Activated T-helper 17 cell treated with anti-CD3 and anti-CD28 coated beads, Interleukin-2, amount 50 U/mL, for 72 hours (primary cell): ENCODE measurements around the gene ITGB4. TPM values are rescaled to one million over a fixed set of nuclear protein-coding genes. Genes with fewer than 3 reads are reported as not detected.
"Not testable (repeated sequence)": the region's sequence is repeated elsewhere in the genome, so short reads cannot be mapped to it uniquely, and the experiment has no call there.

ENCODE experiments used
- ATAC-seq: fragments of 150-1000 bp; cut with Tn5 transposase; replicated peaks from 2 replicates; pipeline ENCODE4 v1.10.0; 2021; ENCODE audit warnings: mild to moderate bottlenecking, moderate library complexity
- H3K27ac Mint-ChIP-seq: one replicate; pipeline ENCODE4 v1.8.0; 2022; ENCODE audit warnings: mixed read lengths
- H3K27me3 Mint-ChIP-seq: one replicate; pipeline ENCODE4 v1.8.0; 2022; ENCODE audit warnings: mixed read lengths
- H3K36me3 Mint-ChIP-seq: one replicate; pipeline ENCODE4 v1.8.0; 2022; ENCODE audit warnings: low read depth, mild to moderate bottlenecking, mixed read lengths
- H3K4me1 Mint-ChIP-seq: one replicate; pipeline ENCODE4 v1.8.0; 2022; ENCODE audit warnings: mixed read lengths
- H3K4me3 Mint-ChIP-seq: one replicate; pipeline ENCODE4 v1.8.0; 2022; ENCODE audit warnings: mild to moderate bottlenecking, mixed read lengths
- H3K9me3 Mint-ChIP-seq: one replicate; pipeline ENCODE4 v1.8.0; 2022; ENCODE audit warnings: mixed read lengths
- total RNA-seq, 2 donors: library from RNA; stranded (reverse); gene quantifications; one replicate each; pipeline ENCODE4 v1.2.3, GENCODE V29; 2022

The ITGB4 gene
- total RNA-seq, 2 donors from 2014 or later, result 0.54 to 1.2 TPM

DNA sequence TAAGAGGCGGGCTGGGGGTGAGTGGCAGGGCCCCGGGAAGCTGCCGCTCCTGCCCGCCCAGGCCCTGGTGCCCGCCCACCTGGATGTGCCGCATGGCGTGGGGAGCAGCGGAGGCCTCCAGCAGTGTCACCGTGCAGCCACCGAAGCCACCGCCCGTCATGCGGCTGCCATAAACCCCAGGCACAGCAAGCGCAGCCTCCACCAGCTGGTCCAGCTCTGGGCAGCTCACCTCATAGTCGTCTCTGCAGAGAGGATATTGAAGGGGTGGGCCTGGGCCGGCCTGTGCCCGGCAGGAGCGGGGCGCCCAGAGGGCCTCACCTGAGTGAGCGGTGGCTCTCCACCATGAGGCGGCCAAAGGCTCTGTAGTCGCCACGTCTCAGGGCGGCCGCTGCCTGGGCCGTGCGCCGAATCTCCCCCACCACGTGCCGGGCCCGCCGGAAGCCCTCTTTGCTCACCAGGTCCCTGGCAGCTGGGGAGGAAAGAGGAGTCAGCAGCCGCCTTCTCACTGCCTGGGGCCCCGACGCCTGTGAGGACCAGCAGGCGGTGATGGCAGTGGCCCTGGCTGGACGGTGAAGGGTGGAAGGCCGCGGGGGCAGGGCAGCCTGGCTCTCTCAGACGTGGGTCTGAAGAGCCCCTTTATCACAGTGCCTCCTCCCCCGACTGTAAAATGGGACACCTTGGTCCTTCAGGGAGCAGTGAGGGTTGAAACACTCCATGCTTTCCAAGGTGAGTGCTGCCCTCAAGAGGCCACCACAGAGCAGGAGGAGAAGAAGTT is 37.1 kb downstream of the ITGB4 start:
- Mint-ChIP-seq H3K4me3 (no peak overlapping the region), H3K4me1 (peaks cover 5% of the 10 kb centered on the region), H3K9me3 (no peaks in the 10 kb centered on the region), H3K36me3 (peaks cover 8% of the 10 kb centered on the region), H3K27me3 (no peaks in the 10 kb centered on the region), H3K27ac (no peak overlapping the region)
- no peak for ATAC-seq

DNA sequence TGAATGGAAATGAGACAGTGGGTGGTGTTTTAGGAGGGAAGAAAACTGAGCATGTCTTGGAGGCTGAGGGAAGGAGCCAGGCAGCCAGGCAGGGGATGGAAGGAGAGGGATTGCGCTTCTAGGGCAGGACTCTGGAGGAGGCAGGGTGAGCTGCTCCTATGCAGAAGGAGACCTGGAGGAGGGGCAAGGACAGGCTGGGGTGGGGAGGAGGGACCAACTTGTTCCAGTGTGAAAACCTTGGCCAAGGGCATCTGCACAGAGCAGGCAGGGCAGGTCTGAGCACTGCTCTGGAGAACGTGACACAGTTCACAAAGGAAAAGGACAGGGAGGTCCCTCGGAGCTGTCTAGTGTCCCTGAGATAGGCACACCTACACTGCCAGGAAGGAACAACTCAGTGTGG is 38.2 kb downstream of the ITGB4 start:
- no peaks in the 10 kb centered on the region for H3K9me3 Mint-ChIP-seq

DNA sequence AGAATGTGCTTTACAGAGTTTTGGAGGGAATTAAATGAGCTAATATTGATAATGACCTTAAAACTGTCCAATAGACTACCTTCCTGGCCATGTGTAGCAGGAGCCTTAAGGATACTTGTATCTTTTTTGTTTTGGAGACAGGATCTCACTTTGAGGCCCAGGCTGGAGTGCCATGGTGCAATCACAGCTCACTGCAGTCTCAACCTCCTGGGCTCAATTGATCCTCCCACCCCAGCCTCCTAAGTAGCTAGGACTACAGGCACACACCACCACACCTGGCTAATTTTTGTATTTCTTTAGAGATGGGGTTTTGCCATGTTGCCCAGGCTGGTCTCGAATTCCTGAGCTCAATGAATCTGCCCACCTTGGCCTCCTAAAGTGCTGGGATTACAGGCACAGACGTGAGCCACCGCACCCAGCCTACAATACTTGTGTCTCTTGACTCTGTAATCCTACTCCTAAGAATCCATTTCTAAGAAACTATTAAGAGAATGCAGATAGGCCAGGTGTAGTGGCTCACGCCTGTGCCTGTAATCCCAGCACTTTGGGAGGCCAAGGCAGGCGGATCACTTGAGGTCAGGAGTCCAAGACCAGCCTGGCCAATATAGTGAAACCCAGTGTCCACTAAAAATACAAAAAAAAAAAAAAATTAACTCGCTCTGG is 38.9 kb downstream of the ITGB4 start:
- H3K9me3 Mint-ChIP-seq, H3K4me1 Mint-ChIP-seq, H3K27ac Mint-ChIP-seq, ATAC-seq, H3K27me3 Mint-ChIP-seq, H3K4me3 Mint-ChIP-seq, H3K36me3 Mint-ChIP-seq: not testable (repeated sequence)

More for the DNA sequence above, 38.2 kb downstream of the ITGB4 start:
- Mint-ChIP-seq H3K36me3 (peaks cover 8% of the 10 kb centered on the region), H3K4me1 (peaks cover 5% of the 10 kb centered on the region), H3K27me3 (no peaks in the 10 kb centered on the region), H3K27ac (no peak overlapping the region), H3K4me3 (no peak overlapping the region)
- no peak for ATAC-seq

DNA sequence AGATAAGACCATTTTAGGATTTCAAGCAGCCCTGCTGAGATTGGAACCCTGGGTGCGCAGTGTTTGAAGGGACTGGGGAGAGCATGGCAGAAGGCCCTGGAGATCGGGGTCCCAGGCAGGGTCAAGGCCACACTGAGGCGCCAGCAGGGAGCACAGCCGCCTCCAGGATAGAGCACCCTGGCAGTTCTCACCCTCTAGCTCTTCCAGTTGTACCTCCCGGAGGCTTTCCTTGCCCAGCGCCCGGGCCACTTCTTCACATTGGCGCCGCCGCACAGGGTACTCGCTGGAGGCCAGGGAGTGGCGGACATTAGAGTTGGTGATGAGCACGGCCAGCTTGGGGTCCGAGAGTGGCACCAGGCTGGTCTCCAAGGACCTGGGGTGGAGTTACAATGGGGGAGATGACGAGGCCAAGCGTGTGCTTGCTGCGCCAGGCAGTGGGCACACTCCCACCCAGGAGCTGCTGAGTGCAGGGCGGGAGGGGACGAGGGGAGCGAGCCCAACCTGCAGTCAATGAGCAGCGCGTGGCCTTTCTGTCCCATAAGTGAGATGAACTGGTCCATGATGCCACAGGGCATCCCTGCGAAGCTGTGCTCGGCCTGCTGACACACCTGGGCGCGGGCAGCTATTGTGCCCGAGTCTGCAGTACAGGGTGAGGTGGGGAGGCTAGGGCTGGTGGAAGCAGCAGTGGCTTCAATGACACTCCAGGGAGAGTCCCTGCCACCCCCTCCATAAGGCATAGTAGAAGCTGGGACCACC is 41.4 kb downstream of the ITGB4 start:
- Mint-ChIP-seq H3K9me3 (no peaks in the 10 kb centered on the region), H3K36me3 (peaks cover 8% of the 10 kb centered on the region), H3K27ac (peak overlapping the region; percentile 54), H3K27me3 (no peaks in the 10 kb centered on the region), H3K4me3 (peak overlapping the region; percentile 80), H3K4me1 (no peaks in the 10 kb centered on the region)
- ATAC-seq, result no peak

DNA sequence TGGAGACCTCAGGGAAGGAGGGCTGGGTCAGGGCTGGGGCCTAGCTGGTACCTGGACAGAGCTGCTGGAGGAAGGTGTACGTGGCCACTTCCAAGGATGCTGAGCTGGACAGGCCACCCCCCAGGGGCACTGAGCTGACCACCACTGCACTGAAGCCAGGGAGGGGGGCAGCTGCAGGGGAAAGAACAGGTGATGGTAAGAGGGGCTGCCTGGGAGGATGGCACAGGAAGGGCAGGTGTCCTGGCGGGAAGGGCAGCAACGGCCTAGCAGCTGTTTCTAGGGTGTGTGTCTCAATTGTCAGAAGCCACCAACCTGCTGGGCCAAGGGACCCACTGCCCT is 42.0 kb downstream of the ITGB4 start:
- Mint-ChIP-seq H3K4me1 (no peaks in the 10 kb centered on the region), H3K27me3 (no peaks in the 10 kb centered on the region), H3K9me3 (no peaks in the 10 kb centered on the region), H3K36me3 (peaks cover 8% of the 10 kb centered on the region), H3K27ac (peak overlapping the region; percentile 54), H3K4me3 (peak overlapping the region; percentile 80)
- ATAC-seq, result no peak

DNA sequence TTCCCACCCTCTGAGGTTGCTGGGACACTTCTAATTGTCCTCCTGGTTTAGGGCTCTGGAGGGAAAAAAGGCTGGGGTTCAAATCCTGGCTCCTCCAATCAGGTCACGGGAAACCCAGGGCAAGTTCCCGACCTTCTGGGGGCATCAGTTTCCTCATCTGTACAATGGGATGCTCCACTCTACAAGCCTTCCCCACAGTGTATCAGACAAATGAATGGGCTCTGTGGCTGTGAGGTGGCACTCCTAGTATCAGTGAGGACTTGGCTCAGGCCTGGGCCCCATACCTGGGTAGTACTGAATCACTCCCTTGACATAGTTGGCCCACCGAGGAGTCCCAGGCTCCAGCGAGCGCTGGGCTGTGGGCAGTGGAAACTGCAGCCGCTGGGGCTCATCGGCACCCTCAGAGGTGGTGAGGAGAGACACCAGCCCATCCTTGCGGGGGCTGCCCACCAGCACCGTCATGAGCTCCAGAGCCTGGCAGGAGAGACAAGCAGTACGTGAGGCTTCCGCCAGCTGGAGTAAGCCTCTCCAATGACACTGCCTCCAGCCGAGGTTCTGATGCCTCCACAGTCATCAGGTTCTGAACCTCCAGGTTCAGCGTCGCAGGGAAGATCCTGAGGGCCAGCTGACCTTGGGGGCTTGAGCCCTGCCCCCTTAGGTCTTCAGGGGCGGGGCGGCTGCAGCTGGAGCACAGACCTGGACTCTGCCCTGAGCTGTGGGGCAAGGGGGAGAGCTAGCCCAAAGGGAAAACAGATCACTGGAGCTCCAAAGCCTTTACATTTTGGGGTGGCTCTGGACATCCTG is 42.6 kb downstream of the ITGB4 start:
- no peak for ATAC-seq
- Mint-ChIP-seq H3K27me3 (no peaks in the 10 kb centered on the region), H3K36me3 (peaks cover 8% of the 10 kb centered on the region), H3K4me1 (no peaks in the 10 kb centered on the region), H3K9me3 (no peaks in the 10 kb centered on the region), H3K4me3 (peak overlapping the region; percentile 80), H3K27ac (peak overlapping the region; percentile 76)

DNA sequence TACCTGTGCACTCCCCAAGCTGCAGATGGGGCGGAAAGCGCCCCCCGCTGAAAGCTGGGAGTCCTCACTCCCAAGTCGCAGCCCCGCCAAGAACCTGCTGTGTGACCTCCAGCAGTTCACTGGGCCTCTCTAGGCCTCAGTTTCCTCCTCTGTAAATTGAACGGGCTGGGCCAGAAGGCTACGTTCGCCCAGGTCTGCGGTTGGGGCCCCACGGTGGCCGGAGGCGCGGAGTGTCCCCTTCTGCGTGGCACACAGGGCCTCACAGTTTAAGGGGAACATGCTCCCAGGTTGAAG is 43.1 kb downstream of the ITGB4 start:
- H3K4me1 Mint-ChIP-seq, result no peaks in the 10 kb centered on the region
- H3K9me3 Mint-ChIP-seq, result no peaks in the 10 kb centered on the region
- H3K4me3 Mint-ChIP-seq, result peak overlapping the region; percentile 80
- peaks cover 8% of the 10 kb centered on the region for H3K36me3 Mint-ChIP-seq
- ATAC-seq, result no peak
- no peaks in the 10 kb centered on the region for H3K27me3 Mint-ChIP-seq
- peak overlapping the region; percentile 76 for H3K27ac Mint-ChIP-seq

DNA sequence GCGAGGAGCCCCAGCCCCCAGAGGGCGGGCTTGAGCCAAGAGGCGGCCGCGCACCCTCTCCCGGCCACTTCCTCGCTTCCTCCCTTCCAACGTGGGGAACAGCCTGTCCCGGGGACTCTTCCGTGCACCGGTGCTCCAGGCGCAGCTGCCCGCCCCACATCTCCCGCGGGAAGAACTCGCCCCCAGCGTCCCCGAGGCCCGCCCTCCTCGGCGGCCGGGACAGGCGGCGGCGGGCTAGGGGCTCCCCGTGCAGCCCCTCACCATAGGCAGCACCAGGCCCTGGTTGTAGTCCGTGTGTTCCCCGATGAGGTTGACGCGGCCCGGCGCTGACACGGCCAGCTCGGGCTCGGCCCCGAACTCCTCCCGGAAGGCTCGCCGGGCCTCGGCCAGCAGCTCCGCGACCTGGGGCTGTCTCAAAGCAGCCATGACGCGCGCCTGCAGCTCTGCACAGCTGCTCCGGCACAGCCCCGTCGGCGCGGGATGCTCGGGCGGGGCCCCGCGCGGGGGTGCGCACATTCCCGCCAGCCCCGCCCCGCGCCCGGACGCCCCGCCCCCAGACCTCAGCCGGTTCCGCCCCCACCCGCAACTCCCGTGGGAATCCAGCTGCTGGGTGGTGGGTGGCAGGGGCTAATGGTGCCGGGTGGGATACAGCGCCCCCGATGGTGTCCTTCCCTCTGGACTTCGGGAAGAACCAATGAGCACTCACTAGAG is 43.6 kb downstream of the ITGB4 start, which contains the start of gene GALK1:
Gene GALK1, minus strand, starts transcription at position 482 of the 711 bp plus-strand sequence. Its CDS starts 56 bp downstream, at position 426.
- H3K27ac Mint-ChIP-seq, result peak within 1 kb of the TSS; percentile 76
- ATAC-seq, result peak; percentile 96
- no peaks in the 10 kb centered on the region for H3K27me3 Mint-ChIP-seq
- H3K36me3 Mint-ChIP-seq, result peaks cover 8% of the 10 kb centered on the region
- H3K9me3 Mint-ChIP-seq, result no peaks in the 10 kb centered on the region
- no peaks in the 10 kb centered on the region for H3K4me1 Mint-ChIP-seq
- peak within 1 kb of the TSS; percentile 80 for H3K4me3 Mint-ChIP-seq

DNA sequence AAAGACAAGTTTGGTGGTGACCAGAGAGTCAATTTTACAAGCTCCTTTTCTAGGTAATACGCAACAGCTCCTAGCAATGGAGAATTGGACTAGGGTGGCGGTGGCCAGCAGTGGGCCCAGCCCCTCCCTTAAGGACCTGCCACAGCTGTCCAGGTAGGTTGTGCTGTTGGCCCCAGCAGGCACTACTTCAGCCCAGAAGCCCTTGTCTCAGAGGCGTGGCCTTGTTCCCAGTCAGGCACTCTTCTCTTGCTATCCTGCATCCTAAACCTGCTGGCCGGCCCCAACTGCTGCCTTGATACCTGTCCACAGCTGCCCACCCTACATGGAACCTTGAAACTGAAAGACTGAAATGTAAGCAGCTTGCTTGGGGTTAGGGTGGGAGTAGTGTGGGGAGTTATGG is 44.7 kb downstream of the ITGB4 start:
- Mint-ChIP-seq H3K27me3 (no peaks in the 10 kb centered on the region), H3K4me3 (no peak overlapping the region), H3K36me3 (peaks cover 8% of the 10 kb centered on the region), H3K9me3 (no peaks in the 10 kb centered on the region), H3K27ac (no peak overlapping the region), H3K4me1 (no peaks in the 10 kb centered on the region)
- no peak for ATAC-seq

DNA sequence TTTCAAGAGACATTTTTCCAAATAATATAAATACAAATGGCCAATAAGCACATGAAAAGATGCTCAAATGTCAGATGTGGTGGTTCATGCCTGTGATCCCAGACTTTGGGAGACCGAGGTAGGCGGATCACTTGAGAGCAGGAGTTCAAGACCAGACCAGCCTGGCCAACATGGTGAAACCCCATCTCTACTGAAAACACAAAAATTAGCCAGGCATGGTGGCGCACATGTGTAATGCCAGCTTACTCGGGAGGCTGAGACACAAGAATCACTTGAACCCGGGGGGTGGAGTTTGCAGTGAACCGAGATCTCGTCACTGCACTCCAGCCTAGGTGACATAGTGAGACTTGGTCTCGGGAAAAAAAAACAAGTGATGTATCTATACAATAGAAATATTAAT is 46.6 kb downstream of the ITGB4 start:
- H3K27ac Mint-ChIP-seq, result no peak overlapping the region
- no peaks in the 10 kb centered on the region for H3K4me1 Mint-ChIP-seq
- no peaks in the 10 kb centered on the region for H3K9me3 Mint-ChIP-seq
- no peak overlapping the region for H3K4me3 Mint-ChIP-seq
- H3K27me3 Mint-ChIP-seq, result no peaks in the 10 kb centered on the region
- no peaks in the 10 kb centered on the region for H3K36me3 Mint-ChIP-seq
- no peak for ATAC-seq

DNA sequence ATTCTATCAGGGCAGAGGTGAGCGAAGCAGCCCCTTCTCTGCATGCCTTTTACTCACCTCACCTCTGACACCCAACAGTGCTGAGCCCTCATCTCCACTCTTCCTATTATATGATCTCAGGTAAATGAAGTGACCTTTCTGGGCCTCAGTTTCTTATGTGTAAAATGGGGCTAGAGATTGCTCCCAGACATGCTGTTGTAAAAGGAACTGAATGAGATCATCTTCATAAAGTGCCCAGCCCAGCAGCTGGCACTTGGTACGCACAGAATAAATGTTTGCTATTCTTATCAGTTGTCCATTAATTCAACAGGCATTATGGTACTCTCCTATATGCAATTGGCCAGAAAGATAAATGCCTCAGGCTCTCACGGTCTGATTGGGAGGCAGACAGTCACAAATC is 48.3 kb downstream of the ITGB4 start:
- Mint-ChIP-seq H3K27me3 (no peaks in the 10 kb centered on the region), H3K4me3 (no peak overlapping the region), H3K27ac (no peak overlapping the region), H3K9me3 (no peaks in the 10 kb centered on the region), H3K36me3 (peaks cover 3% of the 10 kb centered on the region), H3K4me1 (no peaks in the 10 kb centered on the region)
- ATAC-seq, result no peak

DNA sequence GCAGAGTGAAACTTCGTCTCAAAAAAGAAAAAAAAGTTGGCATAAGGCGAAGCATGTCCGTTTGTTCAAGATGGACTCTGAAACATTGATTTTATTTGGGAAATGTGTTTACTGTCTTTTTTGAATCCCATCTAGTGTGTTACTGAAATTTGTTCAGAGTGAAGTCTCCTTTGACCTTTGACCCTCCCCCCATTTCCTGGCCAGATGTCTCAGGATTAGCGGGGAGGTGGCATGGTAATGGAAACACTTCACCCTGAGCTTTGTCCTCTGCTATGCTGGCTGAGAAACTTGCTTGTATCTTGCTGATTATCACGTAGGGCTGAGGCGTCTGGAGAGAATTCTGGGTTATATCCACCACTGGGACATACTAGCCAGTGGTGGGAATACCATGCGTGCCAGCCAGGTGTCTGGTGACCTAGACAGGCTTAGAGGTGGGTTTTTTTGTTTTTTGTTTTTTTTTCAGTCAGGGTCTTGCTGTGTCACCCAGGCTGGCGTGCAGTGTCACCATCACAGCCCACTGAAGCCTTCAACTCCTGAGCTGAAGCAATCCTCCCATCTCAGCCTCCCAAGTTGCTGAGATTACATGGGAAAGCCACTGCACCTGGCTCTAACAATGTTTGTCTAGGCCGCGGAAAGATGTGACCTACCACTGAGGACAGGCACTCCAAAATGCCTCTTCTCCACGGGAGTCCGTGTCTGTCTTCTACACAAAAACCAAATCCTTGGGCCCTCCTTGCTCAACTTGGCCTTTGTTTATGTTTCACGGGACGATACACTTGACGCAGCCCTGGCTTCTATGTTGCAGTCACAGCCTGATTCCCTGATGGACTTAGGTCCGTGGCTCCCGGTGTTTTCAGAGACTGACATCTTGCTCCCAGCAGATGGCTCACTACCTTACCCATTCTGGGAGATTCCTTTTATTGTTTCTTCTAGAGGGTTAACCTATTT is 50.3 kb downstream of the ITGB4 start:
- Mint-ChIP-seq H3K9me3 (no peaks in the 10 kb centered on the region), H3K4me1 (peaks cover 6% of the 10 kb centered on the region), H3K36me3 (peaks cover 20% of the 10 kb centered on the region), H3K27me3 (no peaks in the 10 kb centered on the region), H3K27ac (no peak overlapping the region), H3K4me3 (no peak overlapping the region)
- no peak for ATAC-seq
